ENCODE data around the gene NANOGP8.
"Not testable (repeated sequence)": the region's sequence is repeated elsewhere in the genome, so short reads cannot be mapped to it uniquely, and the experiment has no call there.

The NANOGP8 gene, protein sequence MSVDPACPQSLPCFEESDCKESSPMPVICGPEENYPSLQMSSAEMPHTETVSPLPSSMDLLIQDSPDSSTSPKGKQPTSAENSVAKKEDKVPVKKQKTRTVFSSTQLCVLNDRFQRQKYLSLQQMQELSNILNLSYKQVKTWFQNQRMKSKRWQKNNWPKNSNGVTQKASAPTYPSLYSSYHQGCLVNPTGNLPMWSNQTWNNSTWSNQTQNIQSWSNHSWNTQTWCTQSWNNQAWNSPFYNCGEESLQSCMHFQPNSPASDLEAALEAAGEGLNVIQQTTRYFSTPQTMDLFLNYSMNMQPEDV

GRCh38 chr15:35085176-35085919 lies at the start of gene NANOGP8:
Gene NANOGP8, minus strand, starts transcription at chr15:35085295. Its CDS starts 185 bp downstream, at chr15:35085110.
- DNase-seq, result not testable (repeated sequence)

DNA sequence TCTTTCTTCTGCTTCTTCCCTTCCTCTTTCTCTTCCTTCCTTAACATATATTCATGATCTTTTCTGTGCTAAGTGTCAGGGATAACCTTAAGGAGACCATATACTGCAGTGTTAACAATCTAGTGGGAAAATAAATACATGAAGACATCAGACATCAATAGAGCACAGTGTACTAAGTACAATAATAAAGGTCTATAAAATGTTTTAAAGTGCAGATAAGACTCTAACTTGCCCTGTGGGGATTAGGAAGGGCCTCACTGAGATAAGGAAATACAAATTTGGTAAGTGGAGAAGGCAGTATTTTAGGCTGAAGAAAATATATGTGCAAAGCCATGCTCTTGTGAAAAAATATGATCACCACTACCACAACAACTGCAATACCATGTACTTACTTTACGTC lies 49.2 kb upstream of the NANOGP8 start:
- no peak for DNase-seq

- no peak for DNase-seq
These were observed 45.1 kb upstream of the NANOGP8 start for GRCh38 chr15:35130245-35130644.

DNA sequence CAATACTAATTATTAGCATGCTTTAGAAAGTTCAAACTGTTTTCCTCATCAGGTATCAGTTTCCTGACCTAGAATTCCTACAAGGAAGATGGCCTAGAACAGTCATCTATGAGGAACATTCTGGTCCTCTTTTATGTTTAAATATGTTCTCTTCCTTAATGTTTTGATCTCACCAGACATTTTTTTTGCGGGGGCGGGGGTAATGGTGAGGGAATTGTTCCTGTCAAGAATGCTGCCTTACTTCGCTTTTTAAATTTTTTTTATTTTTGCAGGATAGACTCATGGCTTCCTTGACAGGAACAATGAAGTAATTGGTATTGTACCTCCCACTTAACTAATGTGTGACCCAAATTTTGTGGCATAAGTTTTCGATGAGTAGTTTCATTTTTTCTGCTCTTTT lies 44.3 kb upstream of the NANOGP8 start:
- DNase-seq, result no peak

DNA sequence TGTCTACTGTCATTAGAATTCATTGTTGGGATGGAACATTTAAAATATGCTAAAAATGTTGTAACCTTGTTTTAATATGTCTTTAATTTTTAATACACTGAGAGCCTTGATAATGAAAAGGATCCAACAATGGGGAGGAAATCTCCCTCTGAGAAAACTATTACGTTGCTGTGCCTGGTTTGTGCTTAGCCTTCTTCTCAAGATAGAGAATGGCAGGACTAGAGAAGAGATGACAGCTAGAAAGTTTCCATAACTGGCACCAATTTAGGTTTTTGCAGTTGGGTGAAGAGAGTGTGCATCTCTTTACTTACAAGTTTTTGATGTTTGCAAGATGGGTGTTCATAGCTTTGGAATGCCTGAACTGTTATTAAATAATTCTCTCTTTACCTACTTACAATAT lies 42.6 kb upstream of the NANOGP8 start:
- no peak for DNase-seq

DNA sequence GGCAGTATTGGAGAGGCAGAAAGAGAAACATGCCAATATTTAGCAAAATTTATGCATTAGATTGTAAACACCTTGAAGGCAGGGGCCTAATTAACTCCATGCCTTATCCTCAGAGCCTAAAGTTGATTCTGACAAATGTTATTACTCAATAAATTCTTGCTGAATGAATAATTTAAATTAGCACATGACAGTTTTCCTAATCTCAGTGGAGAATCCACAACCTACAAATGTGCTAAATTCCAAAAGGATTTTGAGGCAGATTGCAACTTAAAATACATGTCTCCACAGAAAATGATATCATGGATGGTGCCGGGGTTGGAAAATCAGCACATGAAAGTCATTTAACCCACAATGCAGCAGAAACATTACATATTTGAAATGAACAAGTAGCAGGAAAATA lies 41.1 kb upstream of the NANOGP8 start:
- DNase-seq, result no peak

DNA sequence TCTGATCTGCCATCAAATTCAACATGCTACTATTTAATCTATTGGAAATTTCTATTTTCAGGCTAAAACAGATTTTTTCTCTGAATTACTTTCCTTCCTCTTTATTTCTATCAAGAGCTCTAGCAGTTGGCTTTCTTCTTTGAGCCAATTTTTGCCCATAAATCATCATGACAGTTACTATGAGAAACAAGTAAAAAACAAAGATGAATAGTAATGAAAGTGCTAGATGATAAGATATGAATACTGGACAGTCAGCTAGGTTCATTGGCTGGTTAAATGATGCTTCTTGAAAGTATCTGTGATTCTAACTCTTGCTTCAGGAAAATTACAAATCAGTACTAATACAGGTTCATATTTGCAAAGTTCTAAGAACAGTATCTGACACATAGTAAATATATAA lies 38.6 kb upstream of the NANOGP8 start:
- no peak for DNase-seq

DNA sequence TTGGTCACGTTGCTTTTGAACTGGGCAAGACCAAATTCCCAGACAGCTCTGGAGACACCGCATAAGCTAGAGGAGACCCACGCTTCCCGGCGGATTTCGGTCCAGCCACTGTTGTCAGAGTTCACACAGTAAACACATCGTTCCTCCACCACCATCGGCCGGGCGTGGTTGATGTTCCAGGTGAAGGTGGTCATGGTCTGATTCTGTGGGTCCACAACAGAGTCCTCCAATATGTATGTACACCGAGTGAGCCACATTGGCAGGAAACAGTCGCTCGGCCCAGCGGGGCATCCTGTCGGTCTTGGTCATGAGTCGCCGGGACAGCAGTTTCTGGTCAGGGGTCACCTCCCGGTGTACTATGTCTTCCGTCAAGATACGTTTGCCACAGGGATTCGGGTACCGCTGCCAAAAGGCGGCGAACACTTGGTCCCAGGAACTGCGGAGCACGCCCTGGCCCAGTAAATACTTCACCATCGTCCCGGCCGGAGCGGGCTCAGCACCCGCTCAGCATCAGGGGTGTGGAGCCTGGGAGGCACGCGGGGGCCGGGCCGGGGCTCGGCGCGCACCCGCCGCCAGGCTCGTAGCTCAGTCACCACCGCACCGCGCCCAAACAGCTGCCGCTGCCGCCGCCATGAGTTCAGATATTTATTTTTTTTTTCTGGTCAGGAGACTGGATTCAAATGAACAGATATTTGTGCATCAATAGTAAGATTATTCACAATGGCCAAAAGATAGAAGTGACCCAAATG lies 36.7 kb upstream of the NANOGP8 start:
- DNase-seq, result no peak

DNA sequence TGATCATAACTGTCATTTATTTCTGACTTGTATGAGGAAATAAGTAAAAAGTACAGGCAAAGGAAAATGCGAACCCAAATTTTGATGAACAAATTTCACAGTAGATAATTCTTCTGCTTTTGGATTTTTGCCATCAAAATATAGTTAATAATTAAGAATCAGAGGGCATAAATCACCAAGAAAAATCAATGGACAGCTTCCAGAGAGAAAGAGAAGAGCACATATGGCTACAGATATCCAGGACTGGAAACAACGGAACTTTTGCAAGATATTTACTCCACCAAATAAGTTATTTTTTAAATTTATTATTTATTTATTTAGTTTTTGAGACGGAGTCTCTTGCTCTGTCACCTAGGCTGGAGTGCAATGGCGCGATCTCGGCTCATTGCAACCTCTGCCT lies 35.1 kb upstream of the NANOGP8 start:
- DNase-seq, result no peak

DNA sequence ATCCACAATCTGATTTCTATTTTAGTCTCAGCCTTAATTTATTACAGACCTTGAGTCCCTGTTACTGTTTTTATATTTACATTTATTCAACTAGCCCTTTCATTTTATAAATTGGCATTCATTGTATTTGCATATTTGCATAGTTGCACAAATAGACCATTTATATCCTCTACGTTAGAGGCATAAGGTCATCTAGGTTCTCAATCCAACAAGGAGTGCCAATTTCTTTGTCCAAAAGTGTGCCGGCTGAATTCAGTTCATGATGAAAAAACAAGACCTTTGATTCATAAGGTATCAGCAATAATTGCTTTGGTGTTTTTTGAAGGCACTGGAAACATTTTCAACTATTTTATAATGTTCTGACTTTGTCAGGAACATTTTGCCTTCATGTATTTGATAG lies 33.9 kb upstream of the NANOGP8 start:
- DNase-seq, result no peak

- DNase-seq, result no peak
These were observed 32.6 kb upstream of the NANOGP8 start for GRCh38 chr15:35117543-35118265.

DNA sequence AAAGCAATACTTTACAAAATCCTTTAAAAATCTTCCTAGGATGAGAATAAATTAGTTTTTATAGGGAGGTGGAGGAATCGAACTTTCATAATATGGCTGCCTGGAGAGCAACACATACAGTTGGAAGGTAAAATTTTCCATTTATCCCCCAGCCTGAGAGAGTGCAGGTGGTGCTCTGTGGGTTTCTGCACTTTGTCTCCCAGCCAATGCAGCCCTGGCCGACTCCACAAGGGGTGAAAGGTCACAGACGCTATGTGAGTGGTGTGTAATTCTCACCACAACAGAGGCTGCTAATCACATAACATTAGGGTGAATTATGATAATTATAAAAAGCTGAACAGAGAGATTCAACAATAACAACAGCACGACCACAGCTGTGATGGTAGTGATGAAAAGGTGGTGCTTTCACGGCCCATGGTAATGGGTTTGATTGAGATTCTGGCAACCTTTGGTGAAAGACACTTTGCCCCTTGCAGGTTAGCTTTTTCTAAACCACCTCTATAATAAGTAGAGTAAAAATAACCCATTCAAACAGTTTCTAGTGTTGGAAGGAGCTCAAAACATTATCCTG lies 30.1 kb upstream of the NANOGP8 start:
- DNase-seq, result no peak

DNA sequence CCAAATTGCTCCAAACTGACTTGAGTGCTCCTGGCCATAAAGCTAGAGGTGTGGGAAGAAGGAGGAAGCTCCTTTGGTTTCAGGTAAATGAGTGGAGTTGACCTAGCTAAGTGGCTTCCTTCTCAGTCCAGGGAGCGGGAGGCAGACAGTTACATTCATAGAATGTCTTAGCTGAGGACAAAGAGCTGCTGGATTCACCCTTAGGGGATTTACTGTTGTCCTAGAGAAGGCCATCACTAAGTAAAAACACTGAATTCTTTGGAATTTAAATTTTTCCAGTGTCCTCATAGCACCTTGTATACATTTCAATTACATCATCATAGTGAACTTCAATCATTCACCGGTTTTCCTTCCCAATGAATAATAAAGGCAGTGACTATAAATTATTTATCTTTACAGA lies 27.3 kb upstream of the NANOGP8 start:
- DNase-seq, result no peak

DNA sequence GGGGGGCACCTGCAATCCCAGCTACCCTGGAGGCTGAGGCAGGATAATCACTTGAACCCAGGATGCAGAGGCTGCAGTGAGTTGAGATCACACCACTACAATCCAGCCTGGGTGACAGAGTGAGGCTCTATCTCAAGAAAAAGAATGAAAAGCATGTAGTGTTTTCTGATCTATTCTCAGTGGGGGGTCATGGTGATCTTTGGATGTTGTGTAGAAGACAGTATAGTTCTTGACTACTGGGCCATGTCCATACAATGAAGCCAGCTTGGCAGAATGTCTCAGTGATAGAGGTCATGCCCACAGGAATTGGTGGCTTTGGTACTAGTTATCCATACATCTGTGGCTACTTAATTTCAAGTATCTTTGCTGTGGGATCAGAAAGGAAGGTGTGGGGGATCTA lies 26.8 kb upstream of the NANOGP8 start:
- no peak for DNase-seq

DNA sequence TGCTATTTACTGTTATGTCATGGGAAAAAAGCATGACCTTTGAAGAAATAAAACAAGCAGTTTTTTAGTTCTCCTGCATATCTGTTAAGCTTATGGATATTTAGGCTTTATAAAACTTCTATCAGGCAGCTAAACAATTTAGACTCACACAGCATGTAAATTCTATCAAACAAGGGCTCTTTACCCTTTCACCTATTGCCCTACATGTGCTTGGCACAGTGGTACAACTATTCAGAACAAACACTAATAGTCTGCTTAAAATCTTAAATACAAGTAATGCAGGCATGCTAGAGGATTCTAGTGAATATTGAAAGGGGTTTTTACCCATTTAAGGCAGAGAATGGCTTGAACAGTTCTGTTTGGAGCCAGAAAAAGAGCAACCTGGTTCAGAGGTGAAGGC lies 23.4 kb upstream of the NANOGP8 start:
- DNase-seq, result no peak

DNA sequence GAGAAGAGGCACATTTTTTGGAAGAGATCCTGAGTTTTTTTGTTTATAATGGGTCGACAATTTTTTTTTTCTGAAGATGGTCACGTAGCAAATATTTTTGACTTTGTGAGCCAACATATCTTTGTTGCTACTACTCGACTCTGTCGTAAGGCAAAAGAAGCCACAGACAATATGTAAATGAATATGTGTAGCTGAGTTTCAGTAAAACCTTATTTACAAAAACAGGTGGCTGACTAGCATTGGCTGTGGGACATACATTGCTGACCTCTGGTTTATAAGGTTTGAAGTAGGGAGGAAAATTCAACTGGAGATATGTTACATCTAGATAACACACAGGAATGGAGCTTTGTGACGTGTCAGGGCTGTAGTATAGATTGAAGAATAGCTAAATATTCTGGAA lies 22.5 kb upstream of the NANOGP8 start:
- no peak for DNase-seq

DNA sequence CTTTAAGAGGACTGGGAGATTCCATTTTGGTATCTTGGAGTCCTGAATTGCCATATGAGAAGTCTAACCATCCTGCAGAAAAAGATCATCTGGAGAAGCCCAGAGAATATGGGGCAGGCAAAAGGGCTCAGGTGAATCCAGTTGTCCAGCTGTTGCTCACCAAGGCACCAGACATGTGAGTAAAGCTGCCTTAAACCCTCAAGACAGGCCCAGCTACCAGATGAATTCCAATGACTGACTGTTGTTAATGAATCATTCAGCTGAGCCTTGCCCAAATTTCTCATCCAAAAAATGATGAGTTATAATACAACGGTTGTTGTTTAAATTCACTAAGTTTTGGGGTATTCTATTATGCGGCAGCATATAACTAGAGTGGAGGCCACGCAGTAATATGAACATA lies 22.0 kb upstream of the NANOGP8 start:
- no peak for DNase-seq

GRCh38 chr15:35104526-35105147 lies 19.5 kb upstream of the NANOGP8 start:
- DNase-seq, result no peak

GRCh38 chr15:35102186-35102585 lies 17.1 kb upstream of the NANOGP8 start:
- no peak for DNase-seq

DNA sequence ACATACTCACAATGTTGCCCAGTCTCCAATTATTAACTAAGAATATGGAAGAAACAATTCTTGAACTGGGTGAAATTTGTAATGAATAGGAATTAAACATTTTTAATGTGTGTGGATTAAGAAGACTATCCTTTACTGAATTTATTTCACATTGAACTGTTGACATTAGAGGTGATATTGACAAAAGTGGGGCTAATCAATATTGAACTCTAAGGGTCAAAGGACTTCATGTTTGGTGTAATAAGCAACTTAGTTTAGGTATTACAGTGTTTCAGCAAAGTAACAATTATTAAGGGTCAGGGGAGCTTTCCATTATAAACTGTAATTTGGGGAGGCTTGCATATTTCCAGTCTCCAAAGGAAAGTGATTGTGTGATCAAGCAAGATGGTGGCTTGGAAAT lies 16.2 kb upstream of the NANOGP8 start:
- DNase-seq, result no peak

GRCh38 chr15:35098737-35099136 lies 13.6 kb upstream of the NANOGP8 start:
- no peak for DNase-seq

DNA sequence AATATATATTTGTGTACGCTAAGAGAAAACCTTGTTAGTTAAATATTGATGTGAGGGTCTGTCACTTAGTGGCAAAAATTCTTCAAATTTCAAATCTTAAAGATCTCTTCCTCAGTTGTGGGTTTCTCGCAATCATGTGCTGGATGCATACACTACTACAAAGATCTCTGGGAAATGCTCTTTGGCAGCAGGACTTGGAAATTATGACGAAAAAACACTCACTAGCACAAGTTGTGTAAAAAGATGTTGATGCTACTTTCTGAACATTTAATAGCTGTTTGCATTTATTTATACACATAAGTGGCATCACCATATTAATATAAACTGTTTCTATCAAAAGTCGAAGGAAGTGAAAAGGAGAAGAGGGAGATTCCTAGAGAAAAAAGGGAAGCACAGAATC lies 10.8 kb upstream of the NANOGP8 start:
- no peak for DNase-seq
